Fibroblast of lung (primary cell): ENCODE data around the gene WDR59.

Experiments
- EZH2 ChIP-seq: IDR thresholded peaks from 2 replicates; pipeline ENCODE4 v1.5.1; 2012; ENCODE audit warnings: low read length, control low read depth, mild to moderate bottlenecking; ENCODE audit errors: missing control alignments
- TF ChIP-seq, protein P1 (sequence below), 2 donors: IDR thresholded peaks in 1 of 2; conservative IDR thresholded peaks in 1 of 2; 1 replicate in 1 of 2; 2 replicates in 1 of 2; pipeline ENCODE4 v1.5.1; 2011 to 2012; ENCODE audit warnings: low read length in 2 of 2, control low read depth in 1 of 2, inconsistent platforms in 1 of 2, low read depth in 1 of 2, mild to moderate bottlenecking in 1 of 2

DNA sequence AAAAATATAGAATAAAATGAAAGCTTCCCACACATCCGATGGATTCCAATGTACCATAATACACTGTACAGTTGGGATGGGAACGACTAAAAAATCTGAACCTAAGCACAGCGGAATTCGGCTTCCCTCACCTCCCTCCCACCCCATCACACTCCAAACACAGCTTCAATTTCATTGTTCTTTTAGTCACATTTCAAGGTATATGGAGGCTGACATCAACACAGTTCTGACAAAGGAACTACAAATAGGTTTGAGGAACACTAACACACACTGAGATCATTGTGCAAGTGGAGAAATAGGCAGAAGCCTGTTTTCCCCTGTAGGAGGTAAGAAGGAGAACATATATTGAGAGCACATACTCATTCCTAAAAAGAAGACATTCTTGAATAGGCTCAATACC is 85.1 kb downstream of the WDR59 start:
- TF ChIP-seq EZH2 = no peak
- TF ChIP-seq, protein P1, sequence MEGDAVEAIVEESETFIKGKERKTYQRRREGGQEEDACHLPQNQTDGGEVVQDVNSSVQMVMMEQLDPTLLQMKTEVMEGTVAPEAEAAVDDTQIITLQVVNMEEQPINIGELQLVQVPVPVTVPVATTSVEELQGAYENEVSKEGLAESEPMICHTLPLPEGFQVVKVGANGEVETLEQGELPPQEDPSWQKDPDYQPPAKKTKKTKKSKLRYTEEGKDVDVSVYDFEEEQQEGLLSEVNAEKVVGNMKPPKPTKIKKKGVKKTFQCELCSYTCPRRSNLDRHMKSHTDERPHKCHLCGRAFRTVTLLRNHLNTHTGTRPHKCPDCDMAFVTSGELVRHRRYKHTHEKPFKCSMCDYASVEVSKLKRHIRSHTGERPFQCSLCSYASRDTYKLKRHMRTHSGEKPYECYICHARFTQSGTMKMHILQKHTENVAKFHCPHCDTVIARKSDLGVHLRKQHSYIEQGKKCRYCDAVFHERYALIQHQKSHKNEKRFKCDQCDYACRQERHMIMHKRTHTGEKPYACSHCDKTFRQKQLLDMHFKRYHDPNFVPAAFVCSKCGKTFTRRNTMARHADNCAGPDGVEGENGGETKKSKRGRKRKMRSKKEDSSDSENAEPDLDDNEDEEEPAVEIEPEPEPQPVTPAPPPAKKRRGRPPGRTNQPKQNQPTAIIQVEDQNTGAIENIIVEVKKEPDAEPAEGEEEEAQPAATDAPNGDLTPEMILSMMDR (conservative IDR thresholded peaks at IDR 0.05 in 1 of 2, IDR thresholded peaks at IDR 0.05 in 1 of 2; ENCODE audit: low read depth in 1 of 2, low read length in 2 of 2) = no peak
